Coronary artery (tissue), 2 donors: ENCODE results near the gene PDCD4.

ENCODE experiments used
- DNase-seq: peaks from one replicate; pipeline ENCODE4 v3.0.0-alpha.2; 2017; ENCODE audit warnings: low spot score
- H3K27ac ChIP-seq, 2 donors: fragments of 200-600 bp; sonication (generic); one replicate each; pipeline ENCODE4 v1.5.1; 2016 to 2019
- H3K4me3 ChIP-seq: fragments of 200-600 bp; sonication (generic); 2 replicates; pipeline ENCODE4 v1.5.1; 2016; ENCODE audit warnings: mild to moderate bottlenecking, moderate library complexity
- TF ChIP-seq, protein P1 (sequence below): fragments of 200-600 bp; sonication (generic); IDR thresholded peaks from one replicate; pipeline ENCODE4 v1.5.1; 2019; ENCODE audit warnings: antibody characterized with exemption

The PDCD4 gene

GRCh38 chr10:110834629-110835301 lies 37.0 kb upstream of the PDCD4 start:
- H3K4me3 ChIP-seq, result no peak overlapping the region
- TF ChIP-seq, protein P1, sequence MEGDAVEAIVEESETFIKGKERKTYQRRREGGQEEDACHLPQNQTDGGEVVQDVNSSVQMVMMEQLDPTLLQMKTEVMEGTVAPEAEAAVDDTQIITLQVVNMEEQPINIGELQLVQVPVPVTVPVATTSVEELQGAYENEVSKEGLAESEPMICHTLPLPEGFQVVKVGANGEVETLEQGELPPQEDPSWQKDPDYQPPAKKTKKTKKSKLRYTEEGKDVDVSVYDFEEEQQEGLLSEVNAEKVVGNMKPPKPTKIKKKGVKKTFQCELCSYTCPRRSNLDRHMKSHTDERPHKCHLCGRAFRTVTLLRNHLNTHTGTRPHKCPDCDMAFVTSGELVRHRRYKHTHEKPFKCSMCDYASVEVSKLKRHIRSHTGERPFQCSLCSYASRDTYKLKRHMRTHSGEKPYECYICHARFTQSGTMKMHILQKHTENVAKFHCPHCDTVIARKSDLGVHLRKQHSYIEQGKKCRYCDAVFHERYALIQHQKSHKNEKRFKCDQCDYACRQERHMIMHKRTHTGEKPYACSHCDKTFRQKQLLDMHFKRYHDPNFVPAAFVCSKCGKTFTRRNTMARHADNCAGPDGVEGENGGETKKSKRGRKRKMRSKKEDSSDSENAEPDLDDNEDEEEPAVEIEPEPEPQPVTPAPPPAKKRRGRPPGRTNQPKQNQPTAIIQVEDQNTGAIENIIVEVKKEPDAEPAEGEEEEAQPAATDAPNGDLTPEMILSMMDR, result no peak
- no peak for DNase-seq
- H3K27ac ChIP-seq, result peak overlapping the region in 1 of 2 donors; percentile 60

- TF ChIP-seq, protein P1, result no peak
- Histone ChIP-seq H3K4me3 (no peak overlapping the region), H3K27ac (peak overlapping the region; percentile 26 to 66)
- no peak for DNase-seq
Observed at GRCh38 chr10:110835841-110836240, 35.9 kb upstream of the PDCD4 start.

GRCh38 chr10:110836706-110837105 lies 35.0 kb upstream of the PDCD4 start:
- TF ChIP-seq, protein P1, result no peak

DNA sequence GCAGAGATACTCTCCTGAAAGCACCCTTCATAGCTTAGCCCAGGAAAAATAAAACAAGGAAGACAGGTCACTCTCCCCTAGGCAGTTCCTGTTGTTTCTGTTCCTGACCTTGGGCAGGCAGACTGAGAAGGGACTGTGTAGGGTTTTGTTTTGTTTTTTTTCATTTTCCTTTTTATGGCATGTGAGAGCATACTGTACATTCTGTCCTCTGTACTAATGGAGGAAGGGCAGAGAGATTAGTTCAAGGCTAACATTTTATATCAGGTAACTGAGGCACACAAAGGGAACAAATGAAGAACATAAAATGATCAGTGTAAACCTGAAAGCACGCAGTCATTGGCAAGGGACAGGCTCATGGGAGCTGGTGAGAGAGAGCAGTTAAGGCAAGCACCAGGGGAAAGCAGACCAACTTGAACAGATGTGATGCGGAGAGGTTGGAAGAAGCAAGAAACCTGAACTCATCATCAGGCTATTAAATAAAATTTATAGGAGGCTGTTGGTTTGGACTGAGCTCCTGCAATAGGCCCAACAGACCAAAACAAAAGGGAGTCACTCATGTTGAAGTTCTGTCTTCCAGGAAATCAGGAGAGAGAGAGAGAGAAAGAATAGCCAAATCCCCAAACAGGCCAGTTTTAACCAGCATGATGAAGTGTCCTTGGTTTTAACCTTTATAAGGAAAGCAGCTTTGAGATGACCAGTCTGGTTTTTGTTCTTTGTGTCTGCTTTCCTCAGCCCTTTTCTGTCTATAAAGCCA lies 34.1 kb upstream of the PDCD4 start:
- TF ChIP-seq, protein P1, result no peak
- Histone ChIP-seq H3K4me3 (no peak overlapping the region), H3K27ac (peak overlapping the region in 1 of 2 donors; percentile 4)
- DNase-seq, result no peak

More at GRCh38 chr10:110836706-110837105, 35.0 kb upstream of the PDCD4 start:
- no peak for DNase-seq
- peak overlapping the region in 1 of 2 donors; percentile 4 for H3K27ac ChIP-seq
- no peak overlapping the region for H3K4me3 ChIP-seq

- no peak overlapping the region for H3K4me3 ChIP-seq
- TF ChIP-seq, protein P1, result no peak
- peak overlapping the region; percentile 39 to 49 for H3K27ac ChIP-seq
- DNase-seq, result peak; percentile 82
Observed at GRCh38 chr10:110840225-110840922, 31.4 kb upstream of the PDCD4 start.

GRCh38 chr10:110840923-110841428 lies 30.8 kb upstream of the PDCD4 start:
- Histone ChIP-seq H3K4me3 (no peak overlapping the region), H3K27ac (peak overlapping the region; percentile 39 to 49)
- TF ChIP-seq, protein P1, result no peak
- no peak for DNase-seq
